GM19193 (cell line): ENCODE results near the gene ZFYVE28.

Experiments used
- POLR2A ChIP-seq: IDR thresholded peaks from 4 replicates; pipeline ENCODE4 v1.6.1; 2011; ENCODE audit not compliant: insufficient read depth, insufficient read length; ENCODE audit errors: extremely low read depth

Gene ZFYVE28

GRCh38 chr4:2378898-2379297 is 39.5 kb downstream of the ZFYVE28 start:
- no peak for TF ChIP-seq POLR2A

- no peak for TF ChIP-seq POLR2A
Observed at GRCh38 chr4:2378401-2378800, 40.0 kb downstream of the ZFYVE28 start.

GRCh38 chr4:2377241-2377640 is 41.2 kb downstream of the ZFYVE28 start:
- TF ChIP-seq POLR2A: no peak

- no peak for TF ChIP-seq POLR2A
Observed at GRCh38 chr4:2375427-2375826, 43.0 kb downstream of the ZFYVE28 start.

GRCh38 chr4:2373532-2373931 is 44.9 kb downstream of the ZFYVE28 start:
- TF ChIP-seq POLR2A: no peak

- no peak for TF ChIP-seq POLR2A
Observed at GRCh38 chr4:2372488-2373030, 45.9 kb downstream of the ZFYVE28 start.

GRCh38 chr4:2371765-2372487 is 46.5 kb downstream of the ZFYVE28 start:
- TF ChIP-seq POLR2A: no peak

- no peak for TF ChIP-seq POLR2A
Observed at GRCh38 chr4:2370597-2371320, 47.7 kb downstream of the ZFYVE28 start.

GRCh38 chr4:2368746-2369437 is 49.6 kb downstream of the ZFYVE28 start:
- TF ChIP-seq POLR2A: no peak

GRCh38 chr4:2367626-2368025 is 50.8 kb downstream of the ZFYVE28 start:
- no peak for TF ChIP-seq POLR2A

GRCh38 chr4:2366252-2367192 is 51.9 kb downstream of the ZFYVE28 start:
- TF ChIP-seq POLR2A: no peak

GRCh38 chr4:2365913-2366210 is 52.6 kb downstream of the ZFYVE28 start:
- no peak for TF ChIP-seq POLR2A

- no peak for TF ChIP-seq POLR2A
Observed at GRCh38 chr4:2365054-2365912, 53.2 kb downstream of the ZFYVE28 start.

- TF ChIP-seq POLR2A: no peak
Observed at GRCh38 chr4:2364654-2365053, 53.8 kb downstream of the ZFYVE28 start.
